Measurements from ENCODE around the gene KLK15.

- TF ChIP-seq CTBP1 (IDR thresholded peaks at IDR 0.05; ENCODE audit: borderline replicate concordance) (no peak), BHLHE40 (IDR thresholded peaks at IDR 0.05; ENCODE audit: borderline replicate concordance) (no peak), L3MBTL2 (conservative IDR thresholded peaks at IDR 0.05) (no peak), FOXM1 (IDR thresholded peaks at IDR 0.05; ENCODE audit: borderline replicate concordance) (no peak)
Measured at GRCh38 chr19:50878851-50879250, 45.5 kb upstream of the KLK15 start.

All from HEK293T (cell line).